Kidney glomerular epithelial cell (primary cell): ENCODE results near the gene EGLN1.

Source experiments
- DNase-seq: peaks from one replicate; lab custom pipeline; 2025; lab: John Stamatoyannopoulos, UW

The EGLN1 gene

GRCh38 chr1:231326248-231326647 is 95.8 kb downstream of the EGLN1 start:
- no peak for DNase-seq

- no peak for DNase-seq
These were observed 97.4 kb downstream of the EGLN1 start for GRCh38 chr1:231324660-231325059.

DNA sequence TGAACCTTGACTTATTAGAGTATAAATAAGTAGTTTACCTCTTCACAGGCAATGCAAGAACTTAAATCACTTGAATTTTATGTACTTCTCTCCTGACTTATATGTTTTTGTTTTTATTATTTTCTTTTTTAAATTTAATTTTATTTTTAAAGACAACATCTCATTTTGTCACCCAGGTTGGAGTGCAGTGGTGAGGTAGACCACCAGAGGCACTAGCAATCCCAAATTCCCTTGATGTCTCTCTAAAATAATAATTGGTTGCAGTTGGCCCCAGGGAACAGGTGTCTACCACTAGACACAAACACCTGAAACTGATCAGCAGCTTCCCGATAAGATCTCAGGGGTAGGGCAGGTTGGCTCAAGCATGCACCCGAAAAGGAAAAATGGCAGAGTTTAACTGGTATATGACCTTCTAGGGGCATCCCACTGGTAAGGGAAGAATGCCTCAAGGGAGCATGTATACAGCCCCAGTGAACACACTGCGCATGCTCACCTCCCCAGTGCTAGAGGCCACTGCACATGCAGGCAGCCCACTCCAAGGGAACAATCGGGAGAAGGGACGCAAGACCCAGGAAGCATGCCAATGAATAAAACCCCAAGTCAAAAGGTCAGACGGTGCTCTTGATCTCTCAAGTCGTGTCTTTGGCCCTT is 99.1 kb downstream of the EGLN1 start:
- no peak for DNase-seq

- DNase-seq, result no peak
These were observed 103.0 kb downstream of the EGLN1 start for GRCh38 chr1:231319080-231319479.

DNA sequence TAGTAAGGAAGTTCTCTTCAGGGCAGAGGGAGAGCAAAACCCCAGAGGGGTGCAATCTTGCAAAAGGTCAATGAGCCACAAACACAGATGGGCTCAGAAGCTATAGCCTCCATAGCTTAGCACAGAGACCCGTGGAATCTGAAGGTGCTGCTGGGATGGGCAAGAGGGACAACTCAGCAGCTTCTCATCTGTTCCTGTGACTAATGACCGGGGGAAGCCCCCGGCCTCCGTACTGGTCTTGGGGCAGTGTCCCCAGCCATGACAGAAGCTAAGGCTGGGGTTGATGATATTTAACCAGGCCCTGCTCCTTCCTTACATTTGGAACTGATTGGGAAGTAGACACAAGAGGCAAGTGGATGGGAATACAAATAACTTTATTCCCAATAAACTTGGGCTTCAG is 103.5 kb downstream of the EGLN1 start:
- DNase-seq, result no peak

DNA sequence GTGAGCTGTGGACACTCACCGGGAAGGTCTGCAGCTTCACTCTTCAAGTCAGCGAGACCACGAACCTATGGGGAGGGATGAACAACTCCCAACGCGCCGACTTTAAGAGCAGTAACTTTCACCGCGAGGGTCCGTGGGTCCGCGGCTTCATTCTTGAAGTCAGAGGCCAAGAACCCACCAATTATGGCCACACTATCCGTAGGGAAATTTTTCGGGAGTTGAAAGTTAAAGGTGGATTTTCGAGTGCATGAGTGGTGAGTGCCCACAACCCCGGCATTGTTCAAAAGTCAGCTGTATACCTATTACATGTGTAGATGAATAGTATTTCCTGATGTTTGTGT is 104.1 kb downstream of the EGLN1 start:
- DNase-seq, result no peak

GRCh38 chr1:231317306-231318014 is 104.6 kb downstream of the EGLN1 start:
- DNase-seq, result no peak

GRCh38 chr1:231315887-231316286 is 106.2 kb downstream of the EGLN1 start:
- no peak for DNase-seq
